RPMI7951 (cell line): Measurements from ENCODE around the gene DKKL1. TPM values are rescaled to one million over a fixed set of nuclear protein-coding genes. Genes with fewer than 3 reads are reported as not detected.

Experiments
- DNase-seq: peaks from one replicate; pipeline ENCODE4 v3.0.0-alpha.2; 2012; ENCODE audit warnings: low read depth
- total RNA-seq: library from RNA; depleted of rRNA; stranded (reverse); fragments of >200 nt; shearing (Covaris generic); gene quantifications from 2 replicates; pipeline ENCODE4 v1.2.3, GENCODE V29; 2014

Gene DKKL1
- total RNA-seq, 1 experiment from 2014 or later: 0.24 TPM

DNA sequence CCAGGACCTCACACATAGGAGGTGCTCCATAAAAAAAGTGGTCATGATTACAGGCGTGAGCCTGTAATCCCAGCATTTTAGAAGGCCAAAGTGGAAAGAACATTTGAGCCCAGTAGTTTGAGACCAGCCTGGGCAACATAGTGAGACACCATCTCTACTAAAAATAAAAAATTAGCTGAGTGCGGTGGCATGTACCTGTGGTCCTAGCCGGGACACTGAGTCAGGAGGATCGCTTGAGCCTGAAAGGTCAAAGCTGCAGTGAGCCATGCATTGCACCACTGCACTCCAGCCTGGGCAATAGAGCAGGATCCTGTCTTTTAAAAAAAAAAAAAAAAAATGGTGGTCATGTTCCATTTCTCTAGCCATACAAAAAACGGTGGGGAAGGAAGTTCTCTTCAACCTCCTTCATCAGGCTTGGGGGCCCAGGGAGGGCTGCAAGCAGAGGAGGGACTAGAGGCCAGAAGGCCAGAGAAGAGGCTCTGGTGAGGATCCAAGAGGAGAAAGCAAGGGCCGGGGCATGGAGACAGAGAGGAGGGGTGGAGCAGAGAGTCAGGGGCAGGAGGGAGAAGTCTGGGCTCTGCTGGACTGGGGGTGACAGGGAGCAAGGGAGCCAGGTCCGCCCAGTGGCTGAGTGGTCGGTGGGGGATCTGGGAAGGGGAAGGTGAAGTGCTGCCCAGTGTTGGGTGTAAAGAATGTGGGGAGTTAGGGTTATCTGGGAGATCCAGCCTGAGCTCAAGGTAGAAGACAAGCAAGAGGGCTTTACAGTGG lies 33.2 kb downstream of the DKKL1 start:
- no peak for DNase-seq

DNA sequence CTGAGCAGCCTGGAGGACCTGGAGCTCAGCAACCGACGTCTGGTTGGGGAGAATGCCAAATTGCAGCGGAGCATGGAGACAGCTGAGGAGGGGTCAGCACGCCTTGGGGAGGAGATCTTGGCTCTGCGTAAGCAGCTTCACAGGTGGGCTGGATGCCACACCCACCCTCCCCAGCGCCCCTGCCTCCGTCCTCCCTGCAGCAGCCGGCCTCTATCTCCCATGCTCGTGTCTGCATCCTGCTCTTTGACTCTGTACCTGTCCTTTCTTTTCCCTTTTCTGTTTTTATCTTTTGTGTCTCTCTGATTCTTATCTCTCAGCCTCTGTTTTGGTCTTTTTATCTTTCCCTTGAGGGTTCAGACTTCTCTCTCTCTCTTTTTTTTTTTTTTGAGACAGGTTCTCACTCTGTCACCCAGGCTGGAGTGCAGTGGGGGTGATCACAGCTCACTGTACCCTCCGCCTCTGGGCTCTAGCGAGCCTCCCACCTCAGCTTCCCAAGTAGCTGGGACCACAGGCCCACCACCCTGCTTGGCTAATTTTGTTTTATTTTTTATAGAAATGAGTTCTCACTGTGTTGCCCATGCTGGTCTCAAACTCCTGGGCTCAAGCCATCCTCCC lies 34.4 kb downstream of the DKKL1 start:
- DNase-seq: no peak

DNA sequence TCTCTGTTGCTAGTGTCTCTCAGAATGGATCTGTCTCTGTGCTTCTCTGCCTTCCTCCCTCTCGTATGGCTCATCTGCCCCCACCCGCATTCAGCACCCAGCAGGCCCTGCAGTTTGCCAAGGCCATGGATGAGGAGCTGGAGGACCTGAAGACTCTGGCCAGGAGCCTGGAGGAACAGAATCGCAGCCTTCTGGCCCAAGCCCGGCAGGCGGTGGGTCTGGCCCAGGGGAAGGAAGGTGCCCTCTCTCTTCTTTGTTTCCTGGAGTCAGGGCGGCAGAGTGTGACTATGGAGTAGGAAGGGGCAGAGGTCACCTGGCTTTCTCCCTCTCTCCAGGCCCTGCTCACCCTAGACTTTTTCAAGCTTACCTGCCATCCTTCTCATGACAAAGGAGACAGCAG lies 35.3 kb downstream of the DKKL1 start:
- DNase-seq: no peak

DNA sequence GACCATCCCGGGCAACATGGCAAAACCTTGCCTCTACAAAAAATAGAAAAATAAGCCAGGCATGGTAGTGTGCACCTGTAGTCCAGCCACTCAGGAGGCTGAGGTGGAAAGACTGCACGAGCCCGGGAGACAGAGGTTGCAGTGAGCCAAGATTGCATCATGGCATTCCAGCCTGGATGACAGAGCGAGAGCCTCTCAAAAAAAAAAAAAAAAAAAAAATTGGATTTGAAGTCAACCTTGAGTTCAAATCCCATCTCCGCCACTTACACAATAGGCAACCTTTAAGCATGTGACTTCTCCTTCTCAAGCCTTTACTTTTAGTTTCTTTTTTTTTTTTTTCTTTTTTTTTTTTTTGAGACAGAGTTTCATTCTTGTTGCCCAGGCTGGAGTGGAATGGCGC lies 36.4 kb downstream of the DKKL1 start:
- DNase-seq: no peak

DNA sequence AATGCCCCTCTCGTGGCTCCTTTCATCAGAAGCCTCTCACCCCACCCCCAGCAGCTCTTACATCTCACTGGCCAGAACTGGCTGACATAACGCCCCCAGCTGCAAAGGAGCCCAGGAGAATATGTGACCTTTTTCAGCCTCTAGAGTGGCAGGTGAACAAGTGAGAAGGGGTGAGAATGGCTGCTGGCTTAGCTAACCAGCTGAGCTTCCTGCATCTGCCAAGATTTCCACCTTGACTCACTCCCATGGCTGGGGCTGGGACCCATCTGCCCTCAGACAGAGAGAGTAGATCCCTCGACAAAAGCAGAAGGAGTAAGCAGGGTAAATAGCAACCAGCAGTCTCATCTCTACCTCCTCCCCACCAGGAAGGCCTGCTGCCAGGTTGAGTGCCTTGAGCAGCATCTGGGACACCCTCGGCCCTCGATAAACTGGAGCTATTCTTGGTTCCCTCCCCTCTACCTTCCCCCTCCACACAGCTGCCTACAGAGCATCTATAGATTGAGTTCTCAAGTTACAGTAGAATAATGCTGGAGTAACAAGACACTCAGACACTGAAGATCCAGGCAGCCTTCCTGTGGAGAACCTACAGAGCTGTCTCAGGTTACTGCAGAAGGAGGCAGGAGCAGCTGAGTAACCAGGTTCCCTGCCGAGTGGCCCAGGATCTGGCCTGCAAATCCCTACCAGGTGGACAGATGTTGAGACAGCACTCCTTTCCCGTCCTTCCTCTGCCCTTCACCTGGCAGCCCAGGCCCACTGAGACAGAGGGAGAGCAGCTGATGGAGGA lies 39.9 kb downstream of the DKKL1 start:
- no peak for DNase-seq

DNA sequence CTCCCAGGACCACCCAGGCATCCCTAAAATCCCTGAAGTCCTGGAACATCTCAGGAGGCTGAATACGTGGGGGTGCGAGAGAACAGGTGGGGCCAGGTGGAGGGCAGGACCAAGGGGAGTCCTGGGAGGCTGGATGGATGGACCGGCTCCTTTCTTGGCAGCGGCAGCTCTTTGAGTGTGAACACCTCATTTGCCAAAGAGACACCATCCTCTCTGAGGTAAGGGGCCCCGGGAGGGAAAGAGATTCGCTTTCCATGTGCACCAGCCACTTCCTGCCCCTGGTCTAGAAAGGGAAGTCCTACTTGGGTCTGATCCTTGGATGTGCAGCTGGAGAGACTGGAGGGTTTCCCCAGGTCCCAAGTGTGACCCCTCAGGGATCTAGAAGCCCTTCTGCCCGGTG lies 43.4 kb downstream of the DKKL1 start:
- DNase-seq: no peak

DNA sequence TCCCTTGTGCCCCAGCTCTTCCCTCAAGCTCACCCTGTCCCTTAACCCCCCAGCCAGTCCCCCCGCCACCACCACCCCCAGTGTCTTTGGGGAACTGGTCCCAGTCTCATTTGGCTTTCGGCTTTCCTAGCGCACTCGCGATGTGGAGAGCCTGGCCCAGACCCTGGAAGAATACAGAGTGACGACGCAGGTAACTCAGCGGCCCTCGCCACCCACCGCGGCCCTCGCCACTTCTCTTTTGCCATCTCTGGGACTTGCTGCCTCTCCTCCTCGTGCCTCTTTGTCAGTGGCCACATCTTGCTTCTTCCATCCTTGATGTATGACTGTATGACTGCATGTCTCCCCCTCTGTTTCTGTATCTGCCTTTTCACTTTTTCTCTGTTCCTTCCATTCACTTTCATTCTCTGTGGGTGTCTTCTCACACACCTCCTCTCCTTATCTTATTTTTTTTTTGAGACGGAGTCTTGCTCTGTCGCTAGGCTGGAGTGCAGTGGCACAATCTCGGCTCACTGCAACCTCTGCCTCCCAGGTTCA lies 43.9 kb downstream of the DKKL1 start:
- no peak for DNase-seq

DNA sequence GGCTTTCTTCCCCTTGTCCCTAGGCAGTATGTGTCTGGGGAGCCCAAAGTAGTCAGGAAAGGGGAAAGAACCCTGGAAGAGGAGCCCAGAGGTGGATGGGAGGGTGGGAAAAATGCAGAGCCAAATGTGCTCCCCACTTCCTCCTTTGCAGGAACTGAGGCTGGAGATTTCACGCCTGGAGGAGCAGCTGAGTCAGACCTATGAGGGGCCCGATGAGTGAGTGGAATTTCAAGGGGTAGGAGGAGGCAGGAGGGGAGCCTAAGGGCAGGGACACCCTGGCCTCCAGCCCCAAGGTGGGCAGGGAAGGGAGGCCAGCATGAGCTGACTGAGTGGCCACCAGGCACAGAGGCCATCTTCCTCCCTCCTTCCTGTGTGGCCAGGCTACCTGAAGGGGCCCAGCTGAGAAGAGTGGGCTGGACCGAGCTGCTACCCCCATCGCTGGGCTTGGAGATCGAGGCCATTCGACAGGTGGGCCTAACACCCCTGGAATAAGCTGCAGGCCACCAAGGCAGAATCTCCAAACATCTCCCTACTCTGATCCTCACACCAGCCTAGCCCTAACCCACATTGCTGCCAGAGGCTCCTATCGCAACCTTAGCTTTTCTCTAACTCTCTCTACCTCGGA lies 45.3 kb downstream of the DKKL1 start:
- peak; percentile 24 for DNase-seq

DNA sequence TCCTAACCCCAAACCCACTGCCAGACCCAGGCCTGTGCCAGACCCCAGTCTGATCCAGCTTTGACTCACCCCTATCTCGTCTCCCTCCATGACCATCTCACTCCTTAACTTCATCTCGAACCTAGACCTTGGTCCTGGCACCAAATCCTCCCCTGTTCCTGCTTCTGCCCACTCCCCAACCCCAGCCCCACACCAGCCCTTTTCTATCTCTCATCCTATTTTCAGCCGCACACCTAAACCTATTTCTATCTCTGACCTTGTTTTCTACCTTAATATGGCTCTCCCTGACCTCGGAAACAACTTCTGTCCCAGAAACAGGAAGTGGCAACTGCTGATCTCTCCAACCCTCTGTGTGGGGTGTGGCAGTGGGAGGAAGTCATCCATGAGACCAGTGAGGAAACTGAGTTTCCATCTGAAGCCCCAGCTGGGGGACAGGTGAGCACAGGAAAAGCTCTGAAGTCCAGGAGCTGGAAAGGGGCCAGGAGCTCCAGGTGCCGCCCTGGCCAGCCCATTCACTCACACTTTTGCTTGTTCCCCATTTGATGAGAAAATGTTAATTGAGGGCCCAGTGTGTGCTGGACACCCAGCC lies 45.9 kb downstream of the DKKL1 start:
- DNase-seq: no peak

DNA sequence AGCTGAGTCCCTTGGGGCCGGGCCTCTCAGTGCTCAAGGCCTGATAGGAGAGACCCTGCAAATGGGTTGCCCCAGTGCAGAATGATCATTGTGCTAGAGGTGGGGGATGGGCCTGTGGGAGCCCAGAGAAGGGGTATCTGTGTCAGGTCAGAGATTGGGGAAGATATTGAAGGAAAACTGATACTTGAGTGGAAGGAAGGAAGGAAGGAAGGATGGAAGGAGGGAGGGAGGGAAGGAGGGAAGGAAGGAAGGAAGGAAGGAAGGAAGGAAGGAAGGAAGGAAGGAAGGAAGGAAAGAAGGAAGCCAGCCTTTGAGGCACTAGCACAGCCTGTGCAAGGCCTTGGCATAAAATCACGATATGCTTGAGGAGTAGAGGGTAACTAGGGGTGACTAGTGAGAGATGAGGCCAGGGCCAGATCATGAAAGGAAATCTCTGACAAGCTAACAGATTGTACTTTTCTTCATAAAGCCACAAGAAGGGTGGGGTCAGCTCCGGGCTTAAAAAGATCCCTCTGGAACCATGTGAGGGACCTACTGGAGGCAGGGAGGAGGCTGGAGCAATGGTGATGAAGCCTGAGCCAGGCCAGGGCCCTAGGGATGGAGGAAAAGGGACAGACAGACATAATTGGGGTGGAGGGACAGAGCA lies 48.1 kb downstream of the DKKL1 start:
- DNase-seq: no peak

DNA sequence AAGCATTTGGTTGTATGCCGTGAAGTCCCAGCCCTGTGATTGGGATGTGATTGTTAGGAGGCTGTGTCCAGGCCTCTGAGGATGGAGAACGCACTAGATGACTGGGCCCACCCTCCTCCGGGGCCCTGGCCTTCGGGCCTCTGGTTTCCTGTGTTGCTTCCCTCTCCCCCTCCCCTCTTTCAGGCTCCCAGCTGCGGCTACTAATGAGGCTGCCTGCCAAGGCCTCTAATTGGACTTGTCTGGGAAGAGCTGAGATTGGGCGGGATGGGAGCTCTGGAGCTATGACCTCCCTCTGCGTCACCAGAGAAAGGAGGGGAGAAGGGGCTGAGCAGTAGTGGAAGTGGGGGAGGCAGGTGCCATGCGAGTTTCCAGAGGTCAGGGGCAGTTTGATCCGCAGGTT lies 49.7 kb downstream of the DKKL1 start:
- DNase-seq: no peak

DNA sequence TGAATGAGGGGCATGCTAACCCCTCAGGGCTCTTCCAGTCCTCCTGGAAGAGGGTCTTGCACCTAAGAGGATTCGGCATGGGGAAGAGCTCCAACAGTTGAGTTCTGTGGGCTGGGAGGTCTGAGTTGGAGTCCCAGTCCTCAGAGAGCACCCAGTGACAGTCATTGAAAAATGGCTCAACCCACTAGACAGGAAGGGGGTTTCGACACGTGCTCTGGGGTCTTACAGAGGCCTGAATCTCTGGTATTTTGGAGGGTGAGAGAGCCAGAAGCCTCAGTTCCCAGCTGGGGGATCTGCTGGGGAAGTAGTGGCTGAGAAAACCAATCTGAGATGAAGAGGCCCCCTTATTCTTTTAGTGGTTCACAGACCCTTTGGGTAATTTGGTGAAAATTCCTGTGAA lies 50.6 kb downstream of the DKKL1 start:
- no peak for DNase-seq

DNA sequence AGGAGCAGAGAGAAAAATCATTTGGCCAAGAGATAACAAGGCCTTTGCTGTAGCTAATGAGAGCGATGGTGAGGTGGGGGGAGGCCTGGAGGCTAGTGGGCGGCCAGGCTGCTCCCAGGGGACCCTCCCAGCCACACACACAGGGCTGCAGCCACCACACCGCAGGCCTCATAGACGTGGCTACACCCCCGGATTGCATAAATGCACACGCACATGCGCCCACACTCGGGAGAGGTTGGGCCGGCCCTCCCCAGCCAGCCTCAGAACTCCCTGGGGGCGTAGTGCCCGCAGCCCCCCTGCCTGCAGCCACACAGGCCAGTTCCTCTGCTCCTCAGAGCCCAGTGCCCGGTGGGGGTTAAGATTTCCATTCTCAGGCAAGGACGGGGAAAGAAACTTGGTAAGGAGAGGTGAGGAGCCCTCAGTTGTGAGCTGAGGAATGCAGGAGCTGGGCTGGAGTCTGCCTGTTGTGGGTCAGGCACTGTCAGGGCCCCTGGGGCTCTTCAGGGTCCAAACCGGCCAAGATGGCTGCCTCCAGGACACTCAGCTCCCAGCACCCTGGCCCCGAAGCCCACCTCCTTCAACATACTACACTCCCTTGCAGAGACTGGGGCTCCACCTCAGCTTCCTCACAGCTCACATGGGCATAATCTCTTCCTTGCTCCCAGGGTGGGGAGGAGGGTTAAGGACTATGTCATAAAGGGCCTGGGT lies 51.6 kb downstream of the DKKL1 start:
- DNase-seq: no peak

DNA sequence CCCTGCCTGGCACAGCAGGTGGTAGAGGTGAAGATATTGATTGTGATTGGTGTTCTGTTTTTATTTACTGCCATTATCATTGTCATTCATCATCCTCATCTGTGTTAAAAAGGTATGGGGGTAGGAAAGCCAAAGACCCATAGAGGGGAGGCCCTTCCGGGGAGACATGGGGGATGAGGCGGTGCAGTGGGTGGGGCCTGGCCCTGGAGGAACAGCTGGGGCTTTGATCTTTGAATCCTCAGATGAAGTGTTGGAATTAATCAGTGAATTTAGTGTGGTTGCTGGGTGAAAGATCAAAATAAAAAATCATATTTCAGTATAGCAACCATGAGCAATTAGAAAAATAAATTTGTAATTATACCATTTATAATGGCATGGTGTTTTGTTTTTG lies 52.1 kb downstream of the DKKL1 start:
- no peak for DNase-seq

DNA sequence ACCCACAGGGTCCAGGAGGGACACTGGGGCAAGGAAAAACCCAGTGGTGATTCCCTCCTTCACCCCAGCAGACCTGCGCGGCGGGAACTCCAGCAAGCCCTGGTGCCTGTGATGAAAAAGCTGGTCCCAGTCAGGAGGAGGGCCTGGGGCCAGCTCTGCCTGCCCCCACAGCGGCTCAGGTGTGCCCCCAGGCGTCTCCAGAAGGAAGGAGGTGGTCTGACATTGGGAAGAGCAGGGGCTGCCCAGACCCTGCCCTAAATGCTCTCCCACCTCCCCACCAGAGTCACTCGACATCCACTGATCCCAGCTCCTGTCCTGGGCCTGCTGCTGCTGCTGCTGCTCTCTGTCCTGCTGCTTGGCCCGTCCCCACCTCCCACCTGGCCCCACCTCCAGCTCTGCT lies 53.4 kb downstream of the DKKL1 start:
- no peak for DNase-seq

DNA sequence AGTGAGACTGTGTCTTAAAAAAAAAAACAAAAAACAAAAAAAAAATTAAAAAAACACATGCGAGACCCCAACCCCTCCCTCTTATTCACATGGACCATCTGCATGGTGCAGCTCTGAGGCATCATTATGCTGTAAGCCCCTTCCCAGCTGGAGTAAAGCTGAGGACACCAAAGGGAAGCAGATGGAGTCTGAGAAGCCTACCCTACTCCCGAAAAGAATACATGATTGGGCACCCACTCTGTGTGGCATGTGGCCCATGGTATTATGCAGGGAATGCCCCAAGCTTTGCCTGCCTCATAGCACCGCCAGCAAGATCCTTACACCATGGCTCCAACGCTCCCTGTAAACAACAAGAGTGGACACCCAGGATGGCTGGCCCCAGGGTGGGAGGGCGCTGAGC lies 54.8 kb downstream of the DKKL1 start:
- DNase-seq: no peak

DNA sequence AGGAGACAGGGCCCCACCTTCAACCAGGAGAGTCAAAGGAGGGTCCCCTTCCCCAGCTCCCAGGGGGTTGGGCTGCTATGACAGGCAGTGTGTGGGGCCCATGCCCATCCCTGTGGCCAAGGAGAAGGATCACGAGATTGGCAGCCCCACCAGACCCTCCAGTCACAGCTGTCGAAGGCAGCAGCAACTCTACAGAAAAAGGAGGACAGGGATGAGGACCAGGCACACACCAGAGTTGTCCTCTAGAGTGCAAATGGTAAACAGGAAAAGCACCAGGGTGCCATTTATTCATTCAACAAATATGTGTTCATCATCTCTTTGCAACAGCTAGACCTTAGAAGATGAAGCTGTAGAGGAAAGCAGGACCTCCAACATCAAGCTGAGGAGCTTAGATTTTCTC lies 55.5 kb downstream of the DKKL1 start:
- DNase-seq: no peak

DNA sequence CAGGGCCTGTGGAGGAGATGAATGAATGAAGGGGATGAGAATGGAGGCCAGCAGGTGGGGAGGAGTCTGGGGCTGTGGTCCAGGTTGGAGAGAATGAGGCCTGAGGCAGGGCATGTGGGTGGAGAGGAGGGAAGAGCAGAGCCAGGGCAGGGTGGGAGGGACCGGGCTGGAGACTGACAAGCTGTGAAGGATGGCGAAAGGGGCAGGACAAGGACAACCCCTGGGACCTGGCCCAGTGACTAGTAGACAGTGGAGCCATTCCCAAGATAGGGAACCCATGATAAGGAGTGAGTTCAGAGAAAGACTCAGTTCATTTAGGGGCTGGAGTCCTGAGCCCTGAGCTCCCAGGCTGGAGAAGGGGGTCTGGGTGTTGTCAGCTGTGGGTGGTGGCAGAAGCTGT lies 56.5 kb downstream of the DKKL1 start:
- no peak for DNase-seq

DNA sequence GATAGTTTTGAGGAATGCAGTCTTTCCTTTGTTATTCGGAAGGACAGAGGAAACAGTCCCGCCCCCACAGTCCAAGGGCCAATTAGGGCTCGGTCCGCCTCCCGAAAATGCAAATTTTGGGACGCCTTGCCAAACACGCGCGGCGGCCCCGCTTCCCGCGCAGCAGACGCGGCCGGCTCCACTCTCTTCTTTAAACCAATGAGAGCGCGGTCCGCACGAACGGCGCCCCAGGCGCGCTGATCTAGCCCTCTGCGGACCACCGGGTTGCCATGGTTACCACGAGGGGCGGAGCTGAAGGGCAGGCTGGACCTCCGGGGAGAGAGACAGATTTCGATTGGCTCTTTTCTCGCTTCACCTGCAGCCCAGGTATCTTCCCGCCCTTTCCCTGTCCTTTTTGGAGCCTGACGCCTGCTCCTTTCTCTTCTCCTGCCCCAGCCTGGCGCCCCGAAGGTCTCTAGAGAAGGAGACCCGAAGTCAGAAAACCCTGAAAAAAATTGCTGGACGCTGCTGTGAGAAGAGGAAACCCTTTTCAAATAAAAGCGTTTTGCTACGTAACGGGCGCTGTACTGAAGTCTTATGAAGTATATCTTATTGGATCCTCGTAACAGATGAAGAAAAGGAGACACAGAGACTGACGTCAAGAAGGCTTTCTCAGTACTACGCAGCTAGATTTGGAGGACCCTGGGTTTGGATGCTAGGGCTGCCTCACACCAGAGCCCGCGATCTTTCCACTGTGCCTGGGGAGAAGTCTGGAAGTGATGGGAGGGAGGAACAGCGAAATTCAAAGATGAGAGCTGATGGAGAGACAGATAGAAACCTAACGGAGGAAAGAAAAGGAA lies 57.6 kb downstream of the DKKL1 start:
- DNase-seq: peak; percentile 63

DNA sequence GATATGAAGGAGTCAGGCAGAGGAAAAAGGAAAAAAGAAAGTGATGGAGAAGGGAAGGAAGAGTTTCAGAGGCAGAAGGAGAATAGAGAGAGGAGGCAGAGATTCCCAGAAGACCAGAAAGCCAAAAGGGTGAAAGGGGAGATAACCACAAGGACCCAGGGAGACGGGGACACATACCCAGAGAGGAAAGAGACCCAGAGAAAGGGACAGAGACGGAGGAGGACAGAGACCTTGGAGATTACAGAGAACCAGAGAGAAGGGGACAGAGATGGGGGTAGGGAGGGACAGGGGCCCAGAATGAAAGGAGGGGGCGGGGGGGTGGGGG lies 58.2 kb downstream of the DKKL1 start:
- DNase-seq: no peak
